K562 (cell line): ENCODE data around the gene KCNJ11.

ENCODE experiments used
- CTCF ChIP-seq, 3 experiments: IDR thresholded peaks in 2 of 3; conservative IDR thresholded peaks in 1 of 3; 2 replicates each; pipeline ENCODE4 v1.5.1; 2011 to 2012; ENCODE audit warnings: low read length in 3 of 3, mild to moderate bottlenecking in 3 of 3, control low read depth in 2 of 3, improper control_type of control experiment in 1 of 3, inconsistent platforms in 1 of 3, low read depth in 1 of 3, mixed read lengths in 1 of 3, moderate library complexity in 1 of 3; ENCODE audit not compliant: insufficient read depth in 2 of 3
- NR2F6 ChIP-seq: fragments of 450-650 bp; formaldehyde crosslinking; IDR thresholded peaks from 2 replicates; pipeline ENCODE4 v1.4.0; 2020; ENCODE audit warnings: mild to moderate bottlenecking
- SMARCC2 ChIP-seq: fragments of 450-650 bp; IDR thresholded peaks from 2 replicates; pipeline ENCODE4 v1.6.1; 2017; ENCODE audit warnings: antibody characterized with exemption, moderate library complexity, mild to moderate bottlenecking, low read depth
- SP1 ChIP-seq: sonication (generic); formaldehyde crosslinking; IDR thresholded peaks from 2 replicates; pipeline ENCODE4 v1.8.1; 2022; ENCODE audit warnings: mild to moderate bottlenecking, missing genetic modification reagents
- USF1 ChIP-seq: sonication (generic); formaldehyde crosslinking; IDR thresholded peaks from 2 replicates; pipeline ENCODE4 v1.9.0; 2022; ENCODE audit warnings: mild to moderate bottlenecking, missing genetic modification reagents
- ZNF133 ChIP-seq: fragments of 250-450 bp; sonication (Bioruptor Pico); IDR thresholded peaks from 2 replicates; pipeline ENCODE4 v1.4.0; 2020; ENCODE audit warnings: mild to moderate bottlenecking
- ZNF75A ChIP-seq: fragments of 450-650 bp; formaldehyde crosslinking; IDR thresholded peaks from 2 replicates; pipeline ENCODE4 v1.4.0; 2020; ENCODE audit warnings: mild to moderate bottlenecking
- ZNF780A ChIP-seq: fragments of 250-450 bp; sonication (Bioruptor Pico); IDR thresholded peaks from 2 replicates; pipeline ENCODE4 v1.5.0; 2021; ENCODE audit warnings: mild to moderate bottlenecking
- TF ChIP-seq, protein P1 (sequence below): sonication (generic); formaldehyde crosslinking; IDR thresholded peaks from 2 replicates; pipeline ENCODE4 v1.8.0; 2022; ENCODE audit warnings: mild to moderate bottlenecking, missing genetic modification reagents, borderline replicate concordance

GRCh38 chr11:17347676-17348075, 40.8 kb downstream of the KCNJ11 start:
- TF ChIP-seq ZNF133 (CRISPR knock-in tag) (no peak), ZNF75A (no peak), SMARCC2 (no peak), ZNF780A (no peak), CTCF (IDR thresholded peaks at IDR 0.05 in 2 of 3, conservative IDR thresholded peaks at IDR 0.05 in 1 of 3; ENCODE audit: insufficient read depth in 2 of 3, low read depth in 1 of 3, low read length in 3 of 3) (no peak), NR2F6 (CRISPR knock-in tag) (no peak), SP1 (CRISPR knock-in tag) (no peak), USF1 (CRISPR knock-in tag) (no peak)
- TF ChIP-seq, protein P1, sequence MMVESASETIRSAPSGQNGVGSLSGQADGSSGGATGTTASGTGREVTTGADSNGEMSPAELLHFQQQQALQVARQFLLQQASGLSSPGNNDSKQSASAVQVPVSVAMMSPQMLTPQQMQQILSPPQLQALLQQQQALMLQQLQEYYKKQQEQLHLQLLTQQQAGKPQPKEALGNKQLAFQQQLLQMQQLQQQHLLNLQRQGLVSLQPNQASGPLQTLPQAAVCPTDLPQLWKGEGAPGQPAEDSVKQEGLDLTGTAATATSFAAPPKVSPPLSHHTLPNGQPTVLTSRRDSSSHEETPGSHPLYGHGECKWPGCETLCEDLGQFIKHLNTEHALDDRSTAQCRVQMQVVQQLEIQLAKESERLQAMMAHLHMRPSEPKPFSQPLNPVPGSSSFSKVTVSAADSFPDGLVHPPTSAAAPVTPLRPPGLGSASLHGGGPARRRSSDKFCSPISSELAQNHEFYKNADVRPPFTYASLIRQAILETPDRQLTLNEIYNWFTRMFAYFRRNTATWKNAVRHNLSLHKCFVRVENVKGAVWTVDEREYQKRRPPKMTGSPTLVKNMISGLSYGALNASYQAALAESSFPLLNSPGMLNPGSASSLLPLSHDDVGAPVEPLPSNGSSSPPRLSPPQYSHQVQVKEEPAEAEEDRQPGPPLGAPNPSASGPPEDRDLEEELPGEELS (CRISPR knock-in tag): no peak
